Measurements from ENCODE around the gene ATF7. TPM values are rescaled to one million over a fixed set of nuclear protein-coding genes. Genes with fewer than 3 reads are reported as not detected.
A peak's percentile ranks its signal among the peaks of the same experiment; 100 is the strongest.

ATF7 gene
- total RNA-seq, 1 donor from 2014 or later = 26.6 TPM

DNA sequence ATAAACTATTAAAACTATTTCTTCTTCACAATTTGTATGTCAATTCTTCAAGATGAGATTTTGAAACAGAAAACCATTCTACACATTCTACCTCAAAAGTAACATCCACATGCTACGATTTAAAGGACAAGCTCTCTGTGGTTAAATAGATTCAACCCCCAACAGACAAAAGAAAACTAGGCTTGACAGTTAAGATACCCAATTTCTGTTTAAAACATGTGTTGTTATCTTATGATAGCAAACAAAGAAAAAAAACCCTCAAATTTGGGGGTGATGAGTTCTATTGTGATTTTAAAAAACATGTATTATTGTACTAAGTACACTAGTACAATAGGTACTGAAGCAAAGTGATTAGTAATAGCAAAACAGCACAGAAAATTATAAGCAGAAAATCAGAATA lies 33.8 kb downstream of the ATF7 start:
- Histone ChIP-seq H3K27me3 (ENCODE audit: control insufficient read depth in 3 of 3, insufficient read depth in 3 of 3, low read length in 3 of 3) (no peaks in the 10 kb centered on the region), H3K4me1 (ENCODE audit: control insufficient read depth in 3 of 3, insufficient read depth in 3 of 3, low read length in 3 of 3) (peaks cover 16 to 30% (median 19%) of the 10 kb centered on the region in 3 donors), H3K9ac (ENCODE audit: low read depth in 1 of 3, low read length in 3 of 3) (no peak overlapping the region), H3K4me3 (ENCODE audit: low read length in 3 of 3) (no peak overlapping the region), H3K9me3 (ENCODE audit: control insufficient read depth in 3 of 3, low read length in 3 of 3) (no peaks in the 10 kb centered on the region), H3K27ac (ENCODE audit: low read depth, low read length) (no peak overlapping the region), H3K36me3 (ENCODE audit: control insufficient read depth in 3 of 3, insufficient read depth in 3 of 3, low read length in 3 of 3) (no peaks in the 10 kb centered on the region)

DNA sequence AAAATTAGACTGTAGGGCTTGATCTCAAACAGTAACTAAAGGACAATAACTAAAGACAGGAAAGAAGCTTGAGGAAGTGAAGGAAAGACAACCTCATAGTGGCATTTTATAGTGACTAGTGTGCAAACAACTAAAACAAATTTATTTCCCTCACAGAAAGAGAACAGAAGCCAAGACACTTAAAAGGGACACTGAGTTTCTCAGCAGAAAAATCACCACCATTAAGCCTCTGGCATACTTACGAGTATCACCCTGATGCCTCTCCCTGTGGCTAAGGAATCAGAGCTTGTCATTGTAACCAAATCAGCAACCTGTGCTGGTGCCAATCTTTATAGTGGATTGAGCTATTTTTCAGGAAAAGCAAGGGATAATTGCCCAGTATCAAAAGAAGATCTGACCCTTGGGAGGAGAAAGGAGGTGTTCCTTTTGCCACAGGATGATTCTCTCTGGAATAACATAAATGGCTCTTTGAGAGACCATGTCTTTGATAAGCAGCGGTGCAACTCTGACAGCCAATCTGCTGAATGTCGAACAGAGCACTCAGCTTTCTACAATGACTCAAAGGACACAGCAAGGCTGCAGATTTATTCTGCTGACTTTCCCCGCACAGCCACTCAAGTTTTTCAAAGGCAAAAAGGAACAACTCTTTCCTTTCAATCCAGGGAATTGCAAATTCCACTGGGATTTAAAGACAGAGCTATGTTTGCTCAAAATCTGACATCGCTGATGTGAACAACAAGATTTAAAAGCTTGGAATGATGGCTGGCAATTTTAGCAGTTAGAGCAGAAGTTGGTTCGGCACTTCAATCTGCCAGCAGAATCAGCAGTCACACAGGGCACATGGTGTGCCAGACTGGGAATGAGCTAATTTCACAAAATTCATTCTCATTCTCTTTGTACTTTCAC lies 34.6 kb downstream of the ATF7 start:
- H3K9me3 ChIP-seq (ENCODE audit: control insufficient read depth in 3 of 3, low read length in 3 of 3) = no peaks in the 10 kb centered on the region
- peaks cover 11 to 21% (median 11%) of the 10 kb centered on the region in 3 donors for H3K4me1 ChIP-seq (ENCODE audit: control insufficient read depth in 3 of 3, insufficient read depth in 3 of 3, low read length in 3 of 3)
- peak overlapping the region in 1 of 3 donors; percentile 26 for H3K4me3 ChIP-seq (ENCODE audit: low read length in 3 of 3)
- peak overlapping the region in 2 of 3 donors; percentile 26 to 57 for H3K9ac ChIP-seq (ENCODE audit: low read depth in 1 of 3, low read length in 3 of 3)
- H3K27ac ChIP-seq (ENCODE audit: low read depth, low read length) = peak overlapping the region; percentile 26
- no peaks in the 10 kb centered on the region for H3K27me3 ChIP-seq (ENCODE audit: control insufficient read depth in 3 of 3, insufficient read depth in 3 of 3, low read length in 3 of 3)
- H3K36me3 ChIP-seq (ENCODE audit: control insufficient read depth in 3 of 3, insufficient read depth in 3 of 3, low read length in 3 of 3) = no peaks in the 10 kb centered on the region

DNA sequence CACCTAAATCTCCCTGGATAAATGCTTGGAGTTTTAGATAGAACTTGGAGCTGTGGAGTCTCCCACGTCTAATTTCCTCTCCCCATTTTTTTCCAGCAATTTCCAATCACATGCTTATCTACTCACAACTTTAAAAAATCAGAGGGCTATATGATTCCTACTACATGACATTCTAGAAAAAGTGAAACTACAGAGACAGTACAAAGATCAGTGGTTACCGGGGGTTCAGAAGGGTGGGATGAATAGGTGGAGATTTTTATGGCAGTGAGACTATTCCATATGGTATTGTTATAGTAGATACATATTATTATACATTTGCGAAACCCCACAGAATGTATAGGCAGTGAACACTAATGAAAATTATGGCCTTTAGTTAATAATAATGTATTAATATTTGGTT lies 35.5 kb downstream of the ATF7 start:
- Histone ChIP-seq H3K27ac (ENCODE audit: low read depth, low read length) (no peak overlapping the region), H3K36me3 (ENCODE audit: control insufficient read depth in 3 of 3, insufficient read depth in 3 of 3, low read length in 3 of 3) (no peaks in the 10 kb centered on the region), H3K9me3 (ENCODE audit: control insufficient read depth in 3 of 3, low read length in 3 of 3) (no peaks in the 10 kb centered on the region), H3K4me3 (ENCODE audit: low read length in 3 of 3) (no peak overlapping the region), H3K4me1 (ENCODE audit: control insufficient read depth in 3 of 3, insufficient read depth in 3 of 3, low read length in 3 of 3) (peaks cover 11 to 25% (median 11%) of the 10 kb centered on the region in 3 donors), H3K9ac (ENCODE audit: low read depth in 1 of 3, low read length in 3 of 3) (no peak overlapping the region), H3K27me3 (ENCODE audit: control insufficient read depth in 3 of 3, insufficient read depth in 3 of 3, low read length in 3 of 3) (no peaks in the 10 kb centered on the region)

DNA sequence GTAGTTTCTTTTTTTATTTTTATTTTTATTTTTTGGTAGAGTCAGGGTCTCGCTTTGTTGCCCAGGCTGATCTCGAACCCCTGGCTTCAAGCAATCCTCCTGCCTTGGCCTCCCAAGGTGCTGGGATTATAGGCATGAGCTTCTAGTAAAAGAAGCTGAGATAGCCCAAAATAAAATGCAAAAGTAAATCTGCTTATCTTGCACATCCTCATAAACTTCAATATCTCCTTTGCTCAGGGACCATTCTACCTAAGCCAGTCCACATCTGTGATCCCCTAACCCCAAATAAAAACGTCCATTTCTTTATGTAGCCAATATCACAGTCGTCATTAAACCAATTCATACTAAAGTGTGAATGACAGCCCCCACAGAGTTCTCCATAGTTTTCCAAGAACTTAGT lies 36.3 kb downstream of the ATF7 start:
- H3K27me3 ChIP-seq (ENCODE audit: control insufficient read depth in 3 of 3, insufficient read depth in 3 of 3, low read length in 3 of 3) = no peaks in the 10 kb centered on the region
- no peak overlapping the region for H3K27ac ChIP-seq (ENCODE audit: low read depth, low read length)
- peaks cover 11 to 22% (median 11%) of the 10 kb centered on the region in 3 donors for H3K4me1 ChIP-seq (ENCODE audit: control insufficient read depth in 3 of 3, insufficient read depth in 3 of 3, low read length in 3 of 3)

DNA sequence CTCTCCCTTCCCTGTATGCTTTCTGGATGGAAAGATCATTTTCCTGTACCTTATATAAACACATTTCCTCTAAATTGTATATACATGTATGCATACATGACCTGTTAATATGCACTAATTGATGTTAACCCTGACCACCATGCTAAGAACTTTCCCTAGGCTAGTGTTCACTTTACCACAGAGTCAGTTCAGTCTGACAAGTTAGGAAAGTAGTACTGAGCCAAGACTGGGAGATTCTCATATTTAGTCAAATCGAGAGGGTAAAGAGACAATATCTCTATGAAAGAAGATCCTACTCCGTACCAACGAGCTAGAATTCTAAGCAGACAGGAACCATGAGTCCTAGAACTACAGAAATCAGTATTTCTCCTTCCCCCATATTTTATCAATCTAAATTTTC lies 36.8 kb downstream of the ATF7 start:
- H3K9me3 ChIP-seq (ENCODE audit: control insufficient read depth in 3 of 3, low read length in 3 of 3) = no peaks in the 10 kb centered on the region
- H3K27ac ChIP-seq (ENCODE audit: low read depth, low read length) = no peak overlapping the region
- no peaks in the 10 kb centered on the region for H3K36me3 ChIP-seq (ENCODE audit: control insufficient read depth in 3 of 3, insufficient read depth in 3 of 3, low read length in 3 of 3)
- H3K9ac ChIP-seq (ENCODE audit: low read depth in 1 of 3, low read length in 3 of 3) = no peak overlapping the region
- no peak overlapping the region for H3K4me3 ChIP-seq (ENCODE audit: low read length in 3 of 3)
- peaks cover 11 to 22% (median 11%) of the 10 kb centered on the region in 3 donors for H3K4me1 ChIP-seq (ENCODE audit: control insufficient read depth in 3 of 3, insufficient read depth in 3 of 3, low read length in 3 of 3)
- no peaks in the 10 kb centered on the region for H3K27me3 ChIP-seq (ENCODE audit: control insufficient read depth in 3 of 3, insufficient read depth in 3 of 3, low read length in 3 of 3)

More for the DNA sequence above, 36.3 kb downstream of the ATF7 start:
- H3K9ac ChIP-seq (ENCODE audit: low read depth in 1 of 3, low read length in 3 of 3) = no peak overlapping the region
- no peaks in the 10 kb centered on the region for H3K36me3 ChIP-seq (ENCODE audit: control insufficient read depth in 3 of 3, insufficient read depth in 3 of 3, low read length in 3 of 3)
- no peaks in the 10 kb centered on the region for H3K9me3 ChIP-seq (ENCODE audit: control insufficient read depth in 3 of 3, low read length in 3 of 3)
- H3K4me3 ChIP-seq (ENCODE audit: low read length in 3 of 3) = no peak overlapping the region

DNA sequence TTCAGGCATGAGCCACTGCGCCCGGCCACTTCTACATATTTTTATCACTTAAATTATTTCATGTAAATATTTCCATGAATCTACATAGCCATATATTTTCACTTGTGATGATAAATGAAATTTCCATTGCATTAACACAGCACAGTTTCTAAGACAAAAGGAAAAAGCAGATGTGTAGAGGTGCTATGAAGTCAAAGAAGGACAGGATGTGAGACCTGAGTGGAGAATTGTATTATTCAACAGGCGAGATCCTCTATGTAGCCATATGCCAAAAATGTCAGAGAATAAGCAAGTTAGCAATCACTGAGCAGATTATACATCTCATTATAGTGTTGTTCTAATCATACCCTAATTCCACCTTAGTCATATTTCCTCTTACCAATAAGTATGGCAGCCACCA lies 38.1 kb downstream of the ATF7 start:
- Histone ChIP-seq H3K4me1 (ENCODE audit: control insufficient read depth in 3 of 3, insufficient read depth in 3 of 3, low read length in 3 of 3) (peaks cover 11 to 22% (median 11%) of the 10 kb centered on the region in 3 donors), H3K27me3 (ENCODE audit: control insufficient read depth in 3 of 3, insufficient read depth in 3 of 3, low read length in 3 of 3) (no peaks in the 10 kb centered on the region), H3K9me3 (ENCODE audit: control insufficient read depth in 3 of 3, low read length in 3 of 3) (no peaks in the 10 kb centered on the region), H3K4me3 (ENCODE audit: low read length in 3 of 3) (no peak overlapping the region), H3K9ac (ENCODE audit: low read depth in 1 of 3, low read length in 3 of 3) (no peak overlapping the region), H3K27ac (ENCODE audit: low read depth, low read length) (no peak overlapping the region), H3K36me3 (ENCODE audit: control insufficient read depth in 3 of 3, insufficient read depth in 3 of 3, low read length in 3 of 3) (no peaks in the 10 kb centered on the region)

DNA sequence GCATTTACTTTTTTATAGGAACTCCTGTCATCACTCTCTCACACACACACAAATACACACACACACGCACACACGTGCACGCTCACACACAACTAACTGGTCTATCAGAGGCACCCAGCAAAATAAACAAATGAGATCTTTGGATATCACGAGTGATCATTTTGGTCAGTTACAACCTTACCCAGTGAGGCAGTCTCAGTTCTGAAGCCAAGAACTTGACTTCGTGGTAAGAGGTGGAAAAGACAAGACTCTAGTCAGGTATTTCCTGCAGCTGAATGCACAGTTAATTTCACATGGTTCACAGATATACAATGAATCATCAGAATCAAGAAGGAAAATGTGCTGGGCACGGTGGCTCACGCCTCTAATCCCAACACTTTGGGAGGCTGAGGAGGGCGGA lies 39.4 kb downstream of the ATF7 start:
- Histone ChIP-seq H3K27me3 (ENCODE audit: control insufficient read depth in 3 of 3, insufficient read depth in 3 of 3, low read length in 3 of 3) (no peaks in the 10 kb centered on the region), H3K9ac (ENCODE audit: low read depth in 1 of 3, low read length in 3 of 3) (no peak overlapping the region), H3K4me3 (ENCODE audit: low read length in 3 of 3) (no peak overlapping the region), H3K27ac (ENCODE audit: low read depth, low read length) (no peak overlapping the region), H3K4me1 (ENCODE audit: control insufficient read depth in 3 of 3, insufficient read depth in 3 of 3, low read length in 3 of 3) (peaks cover 7 to 18% (median 7%) of the 10 kb centered on the region in 3 donors), H3K9me3 (ENCODE audit: control insufficient read depth in 3 of 3, low read length in 3 of 3) (no peaks in the 10 kb centered on the region), H3K36me3 (ENCODE audit: control insufficient read depth in 3 of 3, insufficient read depth in 3 of 3, low read length in 3 of 3) (no peaks in the 10 kb centered on the region)

DNA sequence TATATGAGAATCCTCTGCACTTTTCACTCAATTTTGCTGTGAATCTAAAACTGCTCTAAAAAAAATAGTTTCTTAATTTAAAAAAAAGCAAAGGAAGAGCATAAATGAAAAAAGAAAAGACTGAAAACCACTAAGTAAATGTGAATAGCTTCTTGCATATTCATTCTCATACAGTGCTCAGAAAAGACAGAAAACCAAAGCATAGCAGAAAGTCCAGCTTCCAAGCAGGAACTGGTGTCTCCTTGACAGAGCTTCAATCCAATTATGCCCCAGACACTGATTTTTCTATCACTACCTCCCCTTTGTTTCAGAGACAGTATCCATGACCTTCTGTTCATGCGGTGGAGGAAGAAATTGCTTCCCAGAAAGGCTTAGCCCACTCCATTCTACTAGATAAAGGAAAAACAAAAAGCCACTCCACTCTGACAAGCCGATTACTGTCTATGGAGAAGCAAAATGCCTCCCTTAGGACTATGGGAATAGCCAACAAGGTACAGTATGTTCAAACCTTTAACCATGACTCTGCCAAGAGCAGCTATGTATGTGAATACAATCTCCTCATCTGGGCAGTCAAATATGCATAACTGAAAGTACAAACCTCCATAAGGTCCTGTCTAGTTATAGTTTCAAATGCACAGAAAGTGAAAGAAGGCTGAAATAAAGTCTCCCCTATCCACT lies 40.6 kb downstream of the ATF7 start:
- Histone ChIP-seq H3K4me3 (ENCODE audit: low read length in 3 of 3) (no peak overlapping the region), H3K27me3 (ENCODE audit: control insufficient read depth in 3 of 3, insufficient read depth in 3 of 3, low read length in 3 of 3) (no peaks in the 10 kb centered on the region), H3K4me1 (ENCODE audit: control insufficient read depth in 3 of 3, insufficient read depth in 3 of 3, low read length in 3 of 3) (peaks cover 0 to 7% (median 0%) of the 10 kb centered on the region in 3 donors), H3K36me3 (ENCODE audit: control insufficient read depth in 3 of 3, insufficient read depth in 3 of 3, low read length in 3 of 3) (no peaks in the 10 kb centered on the region), H3K9ac (ENCODE audit: low read depth in 1 of 3, low read length in 3 of 3) (peak overlapping the region in 1 of 3 donors; percentile 0), H3K9me3 (ENCODE audit: control insufficient read depth in 3 of 3, low read length in 3 of 3) (no peaks in the 10 kb centered on the region), H3K27ac (ENCODE audit: low read depth, low read length) (no peak overlapping the region)

DNA sequence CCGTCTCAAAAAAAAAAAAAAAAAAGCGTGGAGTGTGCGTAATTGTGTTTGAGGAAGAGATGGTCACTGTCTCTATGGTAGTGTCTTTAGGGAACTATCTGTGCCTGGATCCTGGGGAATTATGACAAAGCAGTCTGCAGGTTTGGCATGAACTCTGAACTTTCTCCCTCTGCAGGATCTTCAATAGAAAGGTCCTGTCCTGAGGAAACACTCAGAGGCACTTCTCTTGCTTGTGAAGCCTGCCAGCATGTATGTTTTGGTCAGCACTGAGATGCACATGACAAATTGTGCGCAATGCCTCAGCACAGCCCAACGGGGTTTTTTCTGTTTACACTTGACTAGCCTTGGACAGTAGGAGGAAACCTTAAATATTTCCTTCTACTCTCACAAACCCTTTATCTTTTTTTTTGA lies 46.6 kb downstream of the ATF7 start:
- Histone ChIP-seq H3K27ac (ENCODE audit: low read depth, low read length) (no peak overlapping the region), H3K4me1 (ENCODE audit: control insufficient read depth in 3 of 3, insufficient read depth in 3 of 3, low read length in 3 of 3) (peaks cover 0 to 6% (median 5%) of the 10 kb centered on the region in 3 donors), H3K9me3 (ENCODE audit: control insufficient read depth in 3 of 3, low read length in 3 of 3) (no peaks in the 10 kb centered on the region), H3K9ac (ENCODE audit: low read depth in 1 of 3, low read length in 3 of 3) (no peak overlapping the region), H3K27me3 (ENCODE audit: control insufficient read depth in 3 of 3, insufficient read depth in 3 of 3, low read length in 3 of 3) (no peaks in the 10 kb centered on the region), H3K36me3 (ENCODE audit: control insufficient read depth in 3 of 3, insufficient read depth in 3 of 3, low read length in 3 of 3) (peaks cover 0 to 5% (median 0%) of the 10 kb centered on the region in 3 donors), H3K4me3 (ENCODE audit: low read length in 3 of 3) (no peak overlapping the region)

DNA sequence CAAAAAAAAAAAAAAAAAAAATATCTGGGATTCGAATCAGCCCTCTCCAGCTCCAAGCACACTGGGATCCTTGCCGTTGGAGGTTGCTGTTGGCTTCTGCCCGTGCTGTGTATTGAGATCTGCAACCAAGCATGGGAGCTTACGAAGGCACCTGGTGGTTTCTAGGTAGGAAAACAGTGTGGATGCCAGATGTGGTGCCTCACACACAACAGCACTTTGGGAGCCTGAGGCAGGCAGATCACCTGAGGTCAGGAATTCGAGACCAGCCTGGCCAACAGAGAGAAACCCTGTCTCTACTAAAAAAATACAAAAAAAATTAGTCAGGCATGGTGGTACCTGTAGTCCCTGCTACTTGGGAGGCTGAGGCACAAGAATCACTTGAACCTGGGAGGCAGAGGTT lies 47.4 kb downstream of the ATF7 start:
- H3K4me1 ChIP-seq (ENCODE audit: control insufficient read depth in 3 of 3, insufficient read depth in 3 of 3, low read length in 3 of 3) = peaks cover 0 to 6% (median 5%) of the 10 kb centered on the region in 3 donors
- H3K27ac ChIP-seq (ENCODE audit: low read depth, low read length) = no peak overlapping the region
- no peaks in the 10 kb centered on the region for H3K27me3 ChIP-seq (ENCODE audit: control insufficient read depth in 3 of 3, insufficient read depth in 3 of 3, low read length in 3 of 3)
- peaks cover 0 to 5% (median 0%) of the 10 kb centered on the region in 3 donors for H3K36me3 ChIP-seq (ENCODE audit: control insufficient read depth in 3 of 3, insufficient read depth in 3 of 3, low read length in 3 of 3)
- no peak overlapping the region for H3K9ac ChIP-seq (ENCODE audit: low read depth in 1 of 3, low read length in 3 of 3)
- H3K9me3 ChIP-seq (ENCODE audit: control insufficient read depth in 3 of 3, low read length in 3 of 3) = no peaks in the 10 kb centered on the region
- H3K4me3 ChIP-seq (ENCODE audit: low read length in 3 of 3) = no peak overlapping the region

Data from skeletal muscle tissue (tissue), 4 donors.